22Rv1 (cell line): Measurements from ENCODE around the gene CALML3.

Experiments used
- ZFX ChIP-seq: fragments of 450-650 bp; IDR thresholded peaks from 2 replicates; pipeline ENCODE4 v1.6.1; 2017; ENCODE audit warnings: antibody characterized with exemption, borderline replicate concordance
- TF ChIP-seq, protein P1 (sequence below): fragments of 450-650 bp; IDR thresholded peaks from 2 replicates; pipeline ENCODE4 v1.5.1; 2017; ENCODE audit warnings: mild to moderate bottlenecking

DNA sequence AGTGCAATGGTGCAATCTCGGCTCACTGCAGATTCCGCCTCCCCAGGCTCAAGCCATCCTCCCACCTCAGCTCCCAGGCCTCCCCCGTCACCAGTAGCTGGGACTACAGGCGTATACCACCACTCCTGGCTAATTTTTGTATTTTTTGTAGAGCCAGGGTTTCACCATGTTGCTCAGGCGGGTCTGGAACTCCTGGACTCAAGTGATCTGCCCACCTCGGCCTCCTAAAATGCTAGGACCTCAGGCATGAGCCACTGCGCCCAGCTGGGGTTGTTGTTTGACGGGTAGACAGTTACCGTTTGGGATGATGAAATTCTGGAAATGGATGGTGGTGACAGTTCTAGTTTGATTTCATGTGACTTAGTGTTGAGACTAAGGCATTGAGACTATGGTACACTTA is 15.3 kb downstream of the CALML3 start:
- TF ChIP-seq, protein P1, sequence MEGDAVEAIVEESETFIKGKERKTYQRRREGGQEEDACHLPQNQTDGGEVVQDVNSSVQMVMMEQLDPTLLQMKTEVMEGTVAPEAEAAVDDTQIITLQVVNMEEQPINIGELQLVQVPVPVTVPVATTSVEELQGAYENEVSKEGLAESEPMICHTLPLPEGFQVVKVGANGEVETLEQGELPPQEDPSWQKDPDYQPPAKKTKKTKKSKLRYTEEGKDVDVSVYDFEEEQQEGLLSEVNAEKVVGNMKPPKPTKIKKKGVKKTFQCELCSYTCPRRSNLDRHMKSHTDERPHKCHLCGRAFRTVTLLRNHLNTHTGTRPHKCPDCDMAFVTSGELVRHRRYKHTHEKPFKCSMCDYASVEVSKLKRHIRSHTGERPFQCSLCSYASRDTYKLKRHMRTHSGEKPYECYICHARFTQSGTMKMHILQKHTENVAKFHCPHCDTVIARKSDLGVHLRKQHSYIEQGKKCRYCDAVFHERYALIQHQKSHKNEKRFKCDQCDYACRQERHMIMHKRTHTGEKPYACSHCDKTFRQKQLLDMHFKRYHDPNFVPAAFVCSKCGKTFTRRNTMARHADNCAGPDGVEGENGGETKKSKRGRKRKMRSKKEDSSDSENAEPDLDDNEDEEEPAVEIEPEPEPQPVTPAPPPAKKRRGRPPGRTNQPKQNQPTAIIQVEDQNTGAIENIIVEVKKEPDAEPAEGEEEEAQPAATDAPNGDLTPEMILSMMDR, result no peak
- no peak for TF ChIP-seq ZFX
